HepG2 (cell line): ENCODE results near the gene PCCB. TPM values are rescaled to one million over a fixed set of nuclear protein-coding genes. Genes with fewer than 3 reads are reported as not detected.

ENCODE experiments used
- ATAC-seq: fragments of 200-7000 bp; cut with Tn5 transposase; 3 replicates; pipeline ENCODE4 v1.9.1; 2020; ENCODE audit warnings: mild to moderate bottlenecking, moderate library complexity
- BruUV-seq: library from RNA; stranded (reverse); fragments of 400-500 nt; replicated peaks from 2 replicates; lab custom pipeline; 2021; lab: Mats Ljungman, UMichigan
- CTCF ChIA-PET: fragments of 300-600 bp; formaldehyde crosslinking; extraction: SDS; loops from one replicate; lab custom pipeline; 2021; ENCODE audit warnings: low total read pairs, inconsistent platforms, low intra/inter-chr PET ratio; lab: Yijun Ruan, JAX
- POLR2A ChIA-PET: fragments of 350-600 bp; sonication (Branson Sonifier 250); formaldehyde crosslinking; loops from one replicate; lab custom pipeline; 2020; ENCODE audit warnings: antibody characterized with exemption, inconsistent platforms; lab: Yijun Ruan, JAX
- DNase-seq: peaks from one replicate; pipeline ENCODE4 v3.0.0-alpha.2; 2015; ENCODE audit warnings: low spot score
- FAIRE-seq: peaks from 3 replicates; lab custom pipeline; 2011; peaks lifted over from hg19 to GRCh38; lab: Jason Lieb, UNC
- H2AFZ ChIP-seq: one replicate; pipeline ENCODE4 v1.6.1; 2011; ENCODE audit warnings: low read length, inconsistent platforms
- H3K27ac ChIP-seq: fragments of 300-600 bp; 3 replicates; pipeline ENCODE4 v1.8.0; 2011; ENCODE audit warnings: mixed run types, mild to moderate bottlenecking, mixed read lengths, low read length, inconsistent platforms; ENCODE audit not compliant: insufficient read depth; ENCODE audit errors: extremely low read length
- H3K27me3 ChIP-seq, 2 experiments: fragments of 200-600 bp in 1 of 2; 2 replicates in 1 of 2; 3 replicates in 1 of 2; pipeline versions ENCODE4 v1.6.0 to v1.8.0; 2011; ENCODE audit warnings: low read length in 2 of 2, mild to moderate bottlenecking in 2 of 2, moderate library complexity in 2 of 2, inconsistent platforms in 1 of 2; ENCODE audit not compliant: insufficient read depth in 2 of 2, control insufficient read depth in 1 of 2
- H3K36me3 ChIP-seq, 2 experiments: fragments of 200-600 bp in 1 of 2; replicated peaks in 1 of 2; 2 replicates in 1 of 2; 3 replicates in 1 of 2; pipeline versions ENCODE4 v1.5.1 to v1.8.0; 2011; ENCODE audit warnings: low read length in 2 of 2, inconsistent platforms in 1 of 2; ENCODE audit not compliant: insufficient read depth in 2 of 2, control insufficient read depth in 1 of 2
- H3K4me1 ChIP-seq: 2 replicates; pipeline ENCODE4 v1.5.1; 2012; ENCODE audit warnings: low read length, inconsistent platforms; ENCODE audit not compliant: insufficient read depth
- H3K4me2 ChIP-seq: 2 replicates; pipeline ENCODE4 v1.6.0; 2011; ENCODE audit warnings: low read depth, low read length, inconsistent platforms
- H3K4me3 ChIP-seq, 3 experiments: fragments of 200-600 bp in 1 of 3; sonication (generic), shearing (Covaris generic) in 1 of 3; replicated peaks in 1 of 3; 2 replicates each; pipeline ENCODE4 v1.5.1; 2011 to 2016; ENCODE audit warnings: low read length in 3 of 3, inconsistent platforms in 2 of 3, low read depth in 2 of 3, mild to moderate bottlenecking in 2 of 3, control low read depth in 1 of 3, mixed read lengths in 1 of 3; ENCODE audit not compliant: insufficient read depth in 1 of 3
- H3K79me2 ChIP-seq: one replicate; pipeline ENCODE4 v1.6.1; 2011; ENCODE audit warnings: low read length, inconsistent platforms; ENCODE audit not compliant: insufficient read depth
- H3K9ac ChIP-seq: 2 replicates; pipeline ENCODE4 v1.6.0; 2011; ENCODE audit warnings: mild to moderate bottlenecking, low read depth, low read length, inconsistent platforms; ENCODE audit not compliant: insufficient read depth
- H3K9me3 ChIP-seq: 2 replicates; pipeline ENCODE4 v1.5.1; 2012; ENCODE audit warnings: mild to moderate bottlenecking, low read length
- H4K20me1 ChIP-seq: 2 replicates; pipeline ENCODE4 v1.6.0; 2011; ENCODE audit warnings: inconsistent platforms, mild to moderate bottlenecking, low read length, moderate library complexity; ENCODE audit not compliant: insufficient read depth
- ARNT2 ChIP-seq: sonication (generic); formaldehyde crosslinking; IDR thresholded peaks from 2 replicates; pipeline ENCODE4 v1.8.0; 2022; ENCODE audit warnings: mild to moderate bottlenecking, low read depth, missing genetic modification reagents, moderate library complexity
- ARNTL ChIP-seq: sonication (generic); formaldehyde crosslinking; IDR thresholded peaks from 2 replicates; pipeline ENCODE4 v1.4.0; 2020; ENCODE audit warnings: mild to moderate bottlenecking, missing genetic modification reagents
- DMAP1 ChIP-seq: IDR thresholded peaks from 2 replicates; pipeline ENCODE4 v1.6.1; 2016
- FOXP4 ChIP-seq: sonication (generic); formaldehyde crosslinking; IDR thresholded peaks from 2 replicates; pipeline ENCODE4 v1.4.0; 2020; ENCODE audit warnings: missing genetic modification reagents
- GATAD2A ChIP-seq: IDR thresholded peaks from 2 replicates; pipeline ENCODE4 v1.6.1; 2016
- JUND ChIP-seq: sonication (generic); formaldehyde crosslinking; IDR thresholded peaks from 2 replicates; pipeline ENCODE4 v1.8.0; 2022; ENCODE audit warnings: mild to moderate bottlenecking, missing genetic modification reagents
- PHF20 ChIP-seq: sonication (generic); formaldehyde crosslinking; IDR thresholded peaks from 2 replicates; pipeline ENCODE4 v1.5.0; 2020; ENCODE audit warnings: mild to moderate bottlenecking, missing genetic modification reagents
- ZFP62 ChIP-seq: sonication (generic); formaldehyde crosslinking; IDR thresholded peaks from 2 replicates; pipeline ENCODE4 v1.4.0; 2020; ENCODE audit warnings: missing genetic modification reagents
- ZFP91 ChIP-seq: sonication (generic); formaldehyde crosslinking; IDR thresholded peaks from 2 replicates; pipeline ENCODE4 v1.9.0; 2022; ENCODE audit warnings: missing genetic modification reagents, mild to moderate bottlenecking, borderline replicate concordance
- ZMAT3 ChIP-seq: sonication (generic); formaldehyde crosslinking; conservative IDR thresholded peaks from 2 replicates; pipeline ENCODE4 v1.7.0; 2021; ENCODE audit warnings: missing genetic modification reagents
- ZNF205 ChIP-seq: IDR thresholded peaks from 2 replicates; pipeline ENCODE4 v1.6.1; 2018; ENCODE audit warnings: missing biosample characterization, missing genetic modification reagents
- ZNF251 ChIP-seq: sonication (generic); formaldehyde crosslinking; IDR thresholded peaks from 2 replicates; pipeline ENCODE4 v1.9.0; 2021; ENCODE audit warnings: mild to moderate bottlenecking, missing genetic modification reagents
- ZNF589 ChIP-seq: sonication (generic); formaldehyde crosslinking; conservative IDR thresholded peaks from 2 replicates; pipeline ENCODE4 v1.8.0; 2022; ENCODE audit warnings: mild to moderate bottlenecking, moderate library complexity, missing genetic modification reagents
- ZNF891 ChIP-seq: sonication (generic); formaldehyde crosslinking; IDR thresholded peaks from 2 replicates; pipeline ENCODE4 v1.5.0; 2020; ENCODE audit warnings: mild to moderate bottlenecking, missing genetic modification reagents
- WGBS: methylation state at CpG from one replicate; pipeline ENCODE4 v1.1.6; 2017; ENCODE audit warnings: low lambda C conversion rate; 5-methylcytosine and 5-hydroxymethylcytosine counted together
- in situ Hi-C: cut with HindIII; loops from 2 replicates; pipeline ENCODE4 v1.10.0; 2017; ENCODE audit warnings: low pct_unique_long_range_greater_than_20kb; ENCODE audit not compliant: extremely low pct_ligation_motif_present
- intact Hi-C: fragments of 100-400 bp; cut with micrococcal nuclease; formaldehyde crosslinking; loops from one replicate; pipeline ENCODE4 v1.10.0; 2022; ENCODE audit not compliant: unreplicated experiment
- polyA plus RNA-seq, 8 experiments: library from polyadenylated mRNA; depleted of rRNA in 3 of 8; stranded (reverse) in 7 of 8; unstranded in 1 of 8; fragments of >200 nt; fragmentation: Illumina TruSeq in 4 of 8; extraction: Trizol in 4 of 8; gene quantifications; 2 replicates each; pipeline versions ENCODE4 v1.2.1 to v1.2.3, GENCODE V29; 2011 to 2016; ENCODE audit warnings: low read depth in 4 of 8, missing spikeins in 1 of 8, mixed read lengths in 1 of 8; ENCODE audit not compliant: insufficient read depth in 1 of 8
- total RNA-seq, 5 experiments: library from RNA; depleted of rRNA; stranded (reverse); fragments of >200 nt; fragmentation: Illumina TruSeq; extraction: Trizol; gene quantifications; 2 replicates each; pipeline ENCODE4 v1.2.3, GENCODE V29; 2016; ENCODE audit warnings: low read depth in 1 of 5
- TF ChIP-seq, protein P1 (sequence below): IDR thresholded peaks from 2 replicates; pipeline ENCODE4 v1.6.1; 2012; ENCODE audit warnings: low read depth, low read length, improper control_type of control experiment
- TF ChIP-seq, protein P2 (sequence below): sonication (generic); formaldehyde crosslinking; IDR thresholded peaks from 2 replicates; pipeline ENCODE4 v1.5.0; 2020; ENCODE audit warnings: missing genetic modification reagents

The PCCB gene
- total and polyA plus RNA-seq, 2 of the 13 experiments (the other 11 are each of a cell fraction or from before 2014, with no cell fraction given), result 84.1 to 88.7 TPM

GRCh38 chr3:136235545-136235944, 14.6 kb upstream of the PCCB start (continued):
- TF ChIP-seq, protein P1, sequence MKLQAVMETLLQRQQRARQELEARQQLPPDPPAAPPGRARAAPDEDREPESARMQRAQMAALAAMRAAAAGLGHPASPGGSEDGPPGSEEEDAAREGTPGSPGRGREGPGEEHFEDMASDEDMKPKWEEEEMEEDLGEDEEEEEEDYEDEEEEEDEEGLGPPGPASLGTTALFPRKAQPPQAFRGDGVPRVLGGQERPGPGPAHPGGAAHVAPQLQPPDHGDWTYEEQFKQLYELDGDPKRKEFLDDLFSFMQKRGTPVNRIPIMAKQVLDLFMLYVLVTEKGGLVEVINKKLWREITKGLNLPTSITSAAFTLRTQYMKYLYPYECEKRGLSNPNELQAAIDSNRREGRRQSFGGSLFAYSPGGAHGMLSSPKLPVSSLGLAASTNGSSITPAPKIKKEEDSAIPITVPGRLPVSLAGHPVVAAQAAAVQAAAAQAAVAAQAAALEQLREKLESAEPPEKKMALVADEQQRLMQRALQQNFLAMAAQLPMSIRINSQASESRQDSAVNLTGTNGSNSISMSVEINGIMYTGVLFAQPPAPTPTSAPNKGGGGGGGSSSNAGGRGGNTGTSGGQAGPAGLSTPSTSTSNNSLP, result no peak
- TF ChIP-seq GATAD2A (CRISPR knock-in tag), result no peak
- TF ChIP-seq ZNF589 (CRISPR knock-in tag), result no peak
- no peak for TF ChIP-seq FOXP4 (CRISPR knock-in tag)
- no peak for TF ChIP-seq ZNF205 (CRISPR knock-in tag)

DNA sequence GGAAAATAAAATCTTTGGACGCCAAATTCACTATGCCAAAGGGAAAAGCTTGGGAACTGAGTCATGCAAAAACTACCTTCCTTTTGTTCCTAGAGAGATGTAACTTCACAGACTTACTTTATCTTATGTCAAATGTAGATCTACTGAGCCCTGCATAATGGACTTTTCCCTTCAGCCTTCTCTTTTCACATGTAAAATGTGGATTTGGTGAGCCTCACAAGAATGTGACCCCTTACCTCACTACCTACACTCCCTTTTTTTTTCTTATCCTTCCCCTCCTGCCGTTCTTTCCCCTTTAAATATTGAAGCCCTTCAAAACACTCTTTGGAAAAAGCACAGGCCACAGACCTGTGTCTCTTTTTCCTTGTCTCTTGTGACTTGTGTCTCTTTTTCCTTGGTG, 14.0 kb upstream of the PCCB start:
- H4K20me1 ChIP-seq, result no peaks in the 10 kb centered on the region
- no peak overlapping the region for H3K4me2 ChIP-seq
- WGBS, result 59% methylated on average over 2 of the region's 2 CpGs
- no peak overlapping the region for H2AFZ ChIP-seq
- H3K4me1 ChIP-seq, result peaks cover 48% of the 10 kb centered on the region
- no peak overlapping the region for H3K9ac ChIP-seq
- CTCF ChIA-PET, result no interaction called here
- no peaks in the 10 kb centered on the region for H3K27me3 ChIP-seq
- no peaks in the 10 kb centered on the region for H3K9me3 ChIP-seq
- in situ Hi-C loops, result no loop called here
- H3K36me3 ChIP-seq, result no peaks in the 10 kb centered on the region
- ATAC-seq (no peak), DNase-seq (no peak), FAIRE-seq (no peak)
- no TSS peak for BruUV-seq
- no peaks in the 10 kb centered on the region for H3K79me2 ChIP-seq
- H3K4me3 ChIP-seq, result no peak overlapping the region
- POLR2A ChIA-PET, result interaction anchor here (1.0 kb wide), 1 partner anchor 12 kb away, joined by 4 read pairs; no protein-coding TSS in a partner anchor
- no peak overlapping the region for H3K27ac ChIP-seq
- TF ChIP-seq ZNF251 (no peak), ZMAT3 (CRISPR knock-in tag) (no peak), ZFP62 (no peak), ARNTL (CRISPR knock-in tag) (no peak), ARNT2 (CRISPR knock-in tag) (no peak), ZFP91 (CRISPR knock-in tag) (no peak), JUND (CRISPR knock-in tag) (no peak), ZNF891 (no peak), PHF20 (CRISPR knock-in tag) (no peak), DMAP1 (CRISPR knock-in tag) (no peak)
- TF ChIP-seq, protein P2, sequence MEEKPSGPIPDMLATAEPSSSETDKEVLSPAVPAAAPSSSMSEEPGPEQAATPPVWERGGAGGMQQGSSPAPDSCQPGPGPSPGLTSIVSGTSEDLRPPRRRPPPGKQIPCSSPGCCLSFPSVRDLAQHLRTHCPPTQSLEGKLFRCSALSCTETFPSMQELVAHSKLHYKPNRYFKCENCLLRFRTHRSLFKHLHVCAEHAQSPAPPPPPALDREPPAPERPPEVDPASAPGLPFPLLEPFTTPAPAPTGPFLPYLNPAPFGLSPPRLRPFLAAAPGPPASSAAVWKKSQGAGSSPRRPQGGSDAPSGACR (CRISPR knock-in tag), result no peak
- intact Hi-C loops, result no loop called here
